ENCODE data around the gene SUDS3. TPM values are rescaled to one million over a fixed set of nuclear protein-coding genes. Genes with fewer than 3 reads are reported as not detected.

Gene SUDS3
- total and polyA plus RNA-seq, 4 donors, result 10.9 to 106 (median 17.8) TPM

- no peak for DNase-seq
- TF ChIP-seq CTCF (IDR thresholded peaks at IDR 0.05; ENCODE audit: control extremely low read depth, extremely low read depth), result no peak
- H3K36me3 ChIP-seq (ENCODE audit: control insufficient read depth in 4 of 4, insufficient read depth in 4 of 4, low read length in 4 of 4), result no peaks in the 10 kb centered on the region
- H3K4me1 ChIP-seq (ENCODE audit: control insufficient read depth in 5 of 5, insufficient read depth in 5 of 5, low read length in 5 of 5), result peaks cover 0 to 46% (median 2%) of the 10 kb centered on the region in 5 donors
- 95 to 97% methylated on average over 3 of the region's 3 CpGs for WGBS, 2 donors
- ATAC-seq (ENCODE audit: insufficient read depth, low FRiP score), result no peak
- no peak overlapping the region for H3K9ac ChIP-seq (ENCODE audit: insufficient read depth in 1 of 2, low read length in 2 of 2)
- no peak overlapping the region for H3K27ac ChIP-seq (ENCODE audit: low read depth in 1 of 2, low read length in 1 of 2)
- no peak overlapping the region for H3K4me3 ChIP-seq
- H3K9me3 ChIP-seq (ENCODE audit: control insufficient read depth in 4 of 4, insufficient read depth in 3 of 4, low read length in 3 of 4), result no peaks in the 10 kb centered on the region
- H3K27me3 ChIP-seq (ENCODE audit: control insufficient read depth in 3 of 3, insufficient read depth in 3 of 3, low read length in 2 of 3), result no peaks in the 10 kb centered on the region
Measured at GRCh38 chr12:118334241-118334640, 42.1 kb upstream of the SUDS3 start.

- no peak for ATAC-seq (ENCODE audit: insufficient read depth, low FRiP score)
- H3K4me3 ChIP-seq, result no peak overlapping the region
- peaks cover 0 to 38% (median 2%) of the 10 kb centered on the region in 5 donors for H3K4me1 ChIP-seq (ENCODE audit: control insufficient read depth in 5 of 5, insufficient read depth in 5 of 5, low read length in 5 of 5)
- H3K9ac ChIP-seq (ENCODE audit: insufficient read depth in 1 of 2, low read length in 2 of 2), result no peak overlapping the region
- no peaks in the 10 kb centered on the region for H3K9me3 ChIP-seq (ENCODE audit: control insufficient read depth in 4 of 4, insufficient read depth in 3 of 4, low read length in 3 of 4)
- WGBS, 2 donors, result 48 to 62% methylated on average over 4 of the region's 4 CpGs
- H3K36me3 ChIP-seq (ENCODE audit: control insufficient read depth in 4 of 4, insufficient read depth in 4 of 4, low read length in 4 of 4), result no peaks in the 10 kb centered on the region
- no peak overlapping the region for H3K27ac ChIP-seq (ENCODE audit: low read depth in 1 of 2, low read length in 1 of 2)
- TF ChIP-seq CTCF (IDR thresholded peaks at IDR 0.05; ENCODE audit: control extremely low read depth, extremely low read depth), result no peak
- DNase-seq, result no peak
- H3K27me3 ChIP-seq (ENCODE audit: control insufficient read depth in 3 of 3, insufficient read depth in 3 of 3, low read length in 2 of 3), result no peaks in the 10 kb centered on the region
Measured at GRCh38 chr12:118334939-118335567, 41.3 kb upstream of the SUDS3 start.

GRCh38 chr12:118336123-118336522 is 40.2 kb upstream of the SUDS3 start:
- Histone ChIP-seq H3K4me1 (ENCODE audit: control insufficient read depth in 5 of 5, insufficient read depth in 5 of 5, low read length in 5 of 5) (peaks cover 0 to 27% (median under 1%) of the 10 kb centered on the region in 5 donors), H3K27me3 (ENCODE audit: control insufficient read depth in 3 of 3, insufficient read depth in 3 of 3, low read length in 2 of 3) (no peaks in the 10 kb centered on the region), H3K36me3 (ENCODE audit: control insufficient read depth in 4 of 4, insufficient read depth in 4 of 4, low read length in 4 of 4) (no peaks in the 10 kb centered on the region), H3K27ac (ENCODE audit: low read depth in 1 of 2, low read length in 1 of 2) (no peak overlapping the region), H3K9me3 (ENCODE audit: control insufficient read depth in 4 of 4, insufficient read depth in 3 of 4, low read length in 3 of 4) (no peaks in the 10 kb centered on the region), H3K9ac (ENCODE audit: insufficient read depth in 1 of 2, low read length in 2 of 2) (no peak overlapping the region), H3K4me3 (no peak overlapping the region)
- DNase-seq (no peak), ATAC-seq (ENCODE audit: insufficient read depth, low FRiP score) (no peak)
- 64 to 77% methylated on average over 2 of the region's 2 CpGs for WGBS, 2 donors
- TF ChIP-seq CTCF (IDR thresholded peaks at IDR 0.05; ENCODE audit: control extremely low read depth, extremely low read depth), result no peak
